Fibroblast of the aortic adventitia (primary cell): ENCODE measurements around the gene MAD1L1. TPM values are rescaled to one million over a fixed set of nuclear protein-coding genes. Genes with fewer than 3 reads are reported as not detected.
A peak's percentile ranks its signal among the peaks of the same experiment; 100 is the strongest.

Source experiments
- DNase-seq: peaks from one replicate; pipeline ENCODE4 v3.0.0-alpha.2; 2010; ENCODE audit warnings: low read depth
- H3K4me3 ChIP-seq: 2 replicates; pipeline ENCODE4 v1.5.1; 2011; ENCODE audit warnings: low read depth, mild to moderate bottlenecking, control low read depth, low read length, moderate library complexity
- total RNA-seq: library from RNA; depleted of rRNA; stranded (reverse); fragments of >200 nt; gene quantifications from 2 replicates; pipeline ENCODE4 v1.2.3, GENCODE V29; 2012; ENCODE audit warnings: low replicate concordance
- TF ChIP-seq, protein P1 (sequence below): IDR thresholded peaks from 2 replicates; pipeline ENCODE4 v1.5.1; 2011; ENCODE audit warnings: mild to moderate bottlenecking, low read length, control low read depth, inconsistent platforms; ENCODE audit not compliant: insufficient read depth

MAD1L1 gene
- total RNA-seq, 1 donor = 22.9 TPM

DNA sequence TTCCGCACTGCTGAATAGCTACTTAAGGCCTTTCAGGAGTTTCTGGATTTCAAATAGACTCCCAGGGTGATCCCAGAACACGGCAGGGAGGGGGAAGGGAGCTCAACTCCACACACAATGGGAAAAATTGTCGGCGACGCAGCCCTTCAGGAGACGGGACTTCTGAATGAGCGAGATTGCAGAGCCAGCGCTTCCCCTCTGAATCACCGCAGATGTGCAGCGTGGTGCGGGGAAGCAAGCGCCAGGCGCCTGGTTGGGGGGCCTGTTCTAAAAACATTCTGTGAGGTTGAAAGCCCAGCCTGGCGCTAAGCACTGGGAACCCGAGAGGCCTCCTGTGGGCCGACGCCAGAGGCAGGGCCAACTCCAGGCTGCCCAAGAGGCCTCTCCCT is 163.3 kb downstream of the MAD1L1 start:
- H3K4me3 ChIP-seq = no peak overlapping the region
- DNase-seq = no peak
- TF ChIP-seq, protein P1, sequence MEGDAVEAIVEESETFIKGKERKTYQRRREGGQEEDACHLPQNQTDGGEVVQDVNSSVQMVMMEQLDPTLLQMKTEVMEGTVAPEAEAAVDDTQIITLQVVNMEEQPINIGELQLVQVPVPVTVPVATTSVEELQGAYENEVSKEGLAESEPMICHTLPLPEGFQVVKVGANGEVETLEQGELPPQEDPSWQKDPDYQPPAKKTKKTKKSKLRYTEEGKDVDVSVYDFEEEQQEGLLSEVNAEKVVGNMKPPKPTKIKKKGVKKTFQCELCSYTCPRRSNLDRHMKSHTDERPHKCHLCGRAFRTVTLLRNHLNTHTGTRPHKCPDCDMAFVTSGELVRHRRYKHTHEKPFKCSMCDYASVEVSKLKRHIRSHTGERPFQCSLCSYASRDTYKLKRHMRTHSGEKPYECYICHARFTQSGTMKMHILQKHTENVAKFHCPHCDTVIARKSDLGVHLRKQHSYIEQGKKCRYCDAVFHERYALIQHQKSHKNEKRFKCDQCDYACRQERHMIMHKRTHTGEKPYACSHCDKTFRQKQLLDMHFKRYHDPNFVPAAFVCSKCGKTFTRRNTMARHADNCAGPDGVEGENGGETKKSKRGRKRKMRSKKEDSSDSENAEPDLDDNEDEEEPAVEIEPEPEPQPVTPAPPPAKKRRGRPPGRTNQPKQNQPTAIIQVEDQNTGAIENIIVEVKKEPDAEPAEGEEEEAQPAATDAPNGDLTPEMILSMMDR = no peak

DNA sequence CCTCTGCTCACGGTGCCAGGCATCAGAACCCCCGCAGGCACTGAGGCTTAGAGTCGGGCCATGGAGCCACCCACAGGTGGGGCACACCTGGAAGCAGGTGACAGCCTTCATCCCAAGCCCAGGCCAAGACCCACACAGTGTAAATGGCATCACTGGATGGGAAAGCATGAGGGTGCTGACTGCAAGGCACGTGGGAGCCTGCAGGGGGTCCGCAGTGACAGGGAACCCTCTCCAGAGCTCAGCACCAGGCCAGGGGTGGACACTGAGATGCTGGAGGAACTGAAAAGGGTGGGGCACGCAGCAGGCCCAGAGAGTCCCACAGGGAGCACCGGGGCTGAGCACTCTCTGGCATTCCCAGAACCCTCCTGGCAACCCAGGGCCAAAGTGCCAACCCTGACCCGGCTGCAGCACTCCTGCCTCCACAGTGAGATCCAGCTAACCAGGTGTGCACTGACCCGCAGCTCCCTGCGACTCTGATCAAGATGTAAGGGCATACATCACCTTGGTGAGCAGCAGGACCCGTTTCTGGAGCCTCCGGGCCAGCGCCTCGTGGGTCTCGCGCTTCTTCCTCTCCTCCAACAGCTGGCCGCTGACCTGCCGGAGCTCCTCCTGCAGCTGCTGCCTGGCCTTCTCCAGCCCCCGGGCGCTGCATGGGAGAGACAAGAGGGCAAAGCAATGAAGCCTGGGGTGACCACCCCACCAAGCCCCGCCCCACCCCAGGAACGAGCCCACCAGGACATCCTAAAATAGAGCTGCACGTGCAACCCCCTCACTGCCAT is 163.9 kb downstream of the MAD1L1 start:
- TF ChIP-seq, protein P1 = no peak
- H3K4me3 ChIP-seq = no peak overlapping the region
- DNase-seq = no peak

DNA sequence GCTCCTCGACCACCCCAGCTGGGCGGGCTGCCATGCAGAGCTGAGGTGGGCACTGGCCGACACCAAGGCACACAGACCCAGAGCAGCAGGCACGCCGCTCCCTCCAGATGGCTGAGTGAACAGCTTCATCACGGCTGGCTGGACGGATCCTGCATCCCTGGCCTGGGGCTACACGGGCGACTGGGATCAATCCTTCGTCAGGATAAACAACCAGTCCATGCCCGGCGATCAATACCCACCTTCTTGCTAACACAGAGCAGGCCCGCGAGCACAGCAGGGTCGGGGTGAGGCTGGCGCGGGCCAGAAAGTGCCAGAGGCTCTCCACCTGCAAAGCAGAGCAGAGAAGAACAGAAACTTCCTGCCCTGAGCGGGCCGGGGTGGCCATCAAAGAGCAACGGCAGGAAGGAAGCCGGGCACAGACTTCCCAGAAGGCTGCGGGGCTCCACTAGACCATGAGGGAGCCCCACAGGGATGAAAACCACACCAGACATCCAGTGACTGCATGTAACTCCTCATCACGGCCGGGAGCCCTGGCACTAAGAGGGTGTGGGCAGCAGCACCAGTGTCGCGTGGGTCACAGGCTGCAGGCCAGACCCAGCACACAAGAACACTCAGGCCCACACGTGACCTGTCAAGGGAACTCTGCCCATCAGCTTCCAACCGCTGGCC is 166.4 kb downstream of the MAD1L1 start:
- TF ChIP-seq, protein P1 = no peak
- no peak overlapping the region for H3K4me3 ChIP-seq
- DNase-seq = no peak

DNA sequence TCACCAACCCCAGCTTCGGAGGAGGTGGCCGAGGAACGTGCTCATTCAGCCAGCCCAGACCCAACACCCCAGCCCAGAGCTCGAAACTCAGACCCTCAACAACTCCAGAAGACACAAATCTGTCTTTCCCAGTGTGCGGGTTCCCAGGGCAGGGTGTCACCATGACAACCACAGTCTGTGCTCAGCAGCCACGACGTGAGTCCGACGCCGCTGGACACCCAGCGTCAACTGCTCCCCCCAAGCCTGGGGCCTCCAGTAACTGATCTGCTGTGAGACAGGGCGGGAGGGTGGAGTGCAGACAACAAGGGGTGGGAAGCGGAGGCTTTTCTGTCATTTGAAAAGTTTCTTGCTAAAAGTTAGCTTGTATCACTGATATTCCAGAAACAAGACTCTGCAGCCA is 167.2 kb downstream of the MAD1L1 start:
- TF ChIP-seq, protein P1 = no peak
- H3K4me3 ChIP-seq = no peak overlapping the region
- no peak for DNase-seq

DNA sequence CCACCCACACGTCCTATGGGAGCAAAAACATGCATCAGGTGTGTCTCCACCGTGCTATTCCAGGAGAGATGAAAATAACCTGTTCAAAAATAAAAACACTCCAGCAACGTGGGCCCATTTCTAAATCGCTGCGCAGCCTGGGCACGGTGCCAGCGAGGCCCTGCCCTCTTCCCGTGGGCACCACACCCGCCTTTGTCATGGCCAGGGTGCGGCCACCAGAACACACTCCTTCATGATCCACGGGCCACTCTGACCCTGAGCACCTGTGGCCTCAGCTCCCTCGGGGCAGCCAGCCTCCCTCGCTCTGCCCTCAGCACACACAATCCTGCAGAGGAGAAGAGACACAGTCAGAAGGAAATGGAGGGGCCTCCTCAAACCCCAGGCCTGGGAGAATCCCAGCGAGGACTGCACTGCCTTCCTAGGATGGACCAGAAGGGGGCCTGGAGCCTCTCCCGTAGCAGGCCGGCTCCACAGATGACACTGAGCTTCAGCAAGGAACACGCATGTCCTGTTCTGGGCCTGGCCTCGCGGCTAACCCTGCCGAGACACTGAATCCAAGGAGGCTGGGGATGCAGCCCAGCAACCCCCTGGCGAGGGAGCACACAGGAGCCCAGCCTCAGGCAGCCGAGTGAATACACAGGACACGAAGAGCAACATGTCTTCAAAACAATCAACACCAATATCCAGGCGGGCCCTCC is 169.0 kb downstream of the MAD1L1 start:
- TF ChIP-seq, protein P1 = peak; percentile 68
- DNase-seq = peak; percentile 51
- H3K4me3 ChIP-seq = no peak overlapping the region

DNA sequence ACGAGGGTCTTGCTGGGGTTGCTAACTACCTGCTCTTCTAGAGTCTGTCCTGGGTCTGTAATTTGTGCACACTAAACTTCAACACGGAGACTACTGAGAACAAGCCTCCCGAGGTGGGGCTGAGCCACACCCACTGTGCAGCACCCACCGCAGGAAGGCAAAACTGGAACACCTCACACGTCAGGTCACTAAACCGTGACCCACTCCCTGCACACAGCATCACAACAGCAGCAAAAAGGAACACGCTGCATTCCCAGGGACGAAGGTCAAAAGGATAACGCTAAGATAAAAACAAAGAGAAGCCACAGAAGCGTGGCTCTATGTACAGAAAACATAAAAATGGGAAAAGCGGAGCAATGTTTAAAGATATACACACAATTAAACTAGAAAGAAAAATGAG is 170.1 kb downstream of the MAD1L1 start:
- no peak for DNase-seq
- no peak overlapping the region for H3K4me3 ChIP-seq
- TF ChIP-seq, protein P1 = no peak
